ENCODE results near the gene OR10H4.
"Not testable (repeated sequence)": the region's sequence is repeated elsewhere in the genome, so short reads cannot be mapped to it uniquely, and the experiment has no call there.

Gene OR10H4

DNA sequence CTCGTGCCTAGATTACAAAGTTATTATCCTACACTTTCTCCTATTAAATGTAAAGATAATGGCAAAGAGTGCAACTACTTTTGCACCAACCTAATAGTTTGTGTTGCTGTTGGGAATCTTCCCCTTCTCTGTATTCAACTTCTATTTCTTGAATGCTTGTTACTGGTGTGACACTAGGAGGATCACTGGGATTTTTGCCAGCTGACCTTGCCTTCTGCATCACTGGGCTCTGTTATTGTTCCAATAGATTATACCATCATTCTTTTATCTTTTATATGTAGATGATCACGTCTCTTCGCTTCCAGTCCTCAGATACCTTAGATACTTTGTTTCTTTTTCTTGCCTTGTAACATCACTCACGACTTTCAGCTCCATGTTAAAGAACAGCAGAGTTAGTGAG lies 3.5 kb upstream of the OR10H4 start:
- no peak for DNase-seq

GRCh38 chr19:15954820-15955219 lies 6.0 kb downstream of the OR10H4 start:
- no peak for DNase-seq

GRCh38 chr19:15962319-15962718 lies 13.5 kb downstream of the OR10H4 start:
- no peak for DNase-seq

DNA sequence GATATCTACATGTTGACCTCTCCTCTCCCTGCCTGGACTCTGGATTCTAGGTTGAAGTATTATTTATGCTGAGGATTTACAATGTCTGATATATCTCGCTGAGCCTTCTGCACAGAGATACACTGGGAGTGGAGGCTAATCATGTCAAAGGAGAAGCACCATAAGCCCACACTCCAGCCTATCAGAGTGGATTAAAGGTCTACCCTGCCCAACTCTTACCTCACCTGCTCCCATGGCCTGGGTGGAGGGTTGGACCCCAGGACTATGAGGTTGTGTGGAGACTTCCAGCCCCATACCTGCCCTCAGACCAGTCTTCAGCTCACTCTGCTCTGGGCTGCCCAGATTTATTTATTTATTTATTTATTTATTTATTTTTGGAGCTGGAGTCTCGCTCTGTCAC lies 15.4 kb downstream of the OR10H4 start:
- no peak for DNase-seq

DNA sequence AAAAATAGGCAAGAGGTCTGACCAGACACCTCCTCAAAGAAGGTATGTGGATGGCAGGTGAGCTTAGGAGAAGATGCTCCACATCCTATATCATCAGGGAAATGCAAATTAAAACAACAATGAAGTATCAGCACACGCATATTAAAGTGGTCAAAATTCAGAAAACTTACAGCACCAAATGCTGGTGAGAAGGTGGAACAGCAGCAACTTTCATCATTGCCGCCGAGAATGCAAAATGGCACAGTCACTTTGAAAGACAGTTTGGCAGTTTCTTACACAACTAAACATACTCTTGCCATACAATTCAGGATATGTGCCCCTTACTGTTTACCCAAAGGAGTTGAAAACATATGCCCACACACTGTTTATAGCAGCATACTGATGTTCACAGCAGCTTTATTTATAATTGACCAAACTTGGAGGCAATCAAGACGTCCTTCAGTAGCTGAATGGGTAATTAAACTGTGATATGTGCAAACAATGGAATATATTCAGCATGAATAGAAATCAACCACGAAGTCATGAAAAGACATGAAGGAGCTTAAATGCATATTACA lies 22.5 kb downstream of the OR10H4 start:
- no peak for DNase-seq

DNA sequence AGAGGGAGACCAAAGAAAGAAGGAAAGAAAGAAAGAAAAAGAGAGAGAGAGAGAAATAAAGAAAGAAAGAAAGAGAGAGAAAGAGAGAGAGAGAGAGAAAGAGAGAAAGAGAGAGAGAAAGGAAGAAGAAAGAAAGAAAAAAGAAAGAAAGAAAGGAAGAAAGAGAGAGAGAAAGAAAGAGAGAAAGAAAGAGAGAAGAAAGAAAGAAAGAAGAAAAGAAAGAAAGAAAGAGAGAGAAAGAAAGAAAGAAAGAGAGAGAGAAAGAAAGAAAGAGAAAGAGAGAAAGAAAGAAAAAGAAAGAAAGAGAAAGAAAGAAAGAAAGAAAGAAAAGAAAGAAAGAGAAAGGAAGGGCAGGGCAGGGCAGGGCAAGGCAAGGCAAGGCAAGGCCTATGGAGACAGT lies 23.2 kb downstream of the OR10H4 start:
- not testable (repeated sequence) for DNase-seq

GRCh38 chr19:15974856-15975255 lies 26.0 kb downstream of the OR10H4 start:
- no peak for DNase-seq

GRCh38 chr19:15976836-15977689 lies 28.3 kb downstream of the OR10H4 start:
- DNase-seq: no peak

DNA sequence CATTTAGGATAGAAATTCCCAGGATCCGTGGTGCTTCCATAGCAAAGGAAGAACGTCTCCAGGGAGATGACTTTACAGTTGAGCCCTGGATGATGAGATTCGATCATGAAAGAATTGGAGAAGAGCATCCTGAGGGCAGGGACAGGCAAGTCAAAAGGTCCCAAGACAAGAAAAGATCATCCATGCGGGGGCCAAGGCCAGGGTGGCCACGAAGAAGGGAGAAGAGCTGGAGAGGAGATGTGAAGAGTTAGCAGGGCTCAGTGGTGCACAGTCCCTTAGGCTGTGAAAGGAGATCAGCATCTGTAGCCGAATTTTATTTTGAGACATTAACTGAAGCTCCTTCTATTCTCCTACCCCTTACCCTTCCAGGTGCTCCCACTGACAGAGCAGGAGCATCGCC lies 28.9 kb downstream of the OR10H4 start:
- no peak for DNase-seq

GRCh38 chr19:15979293-15979692 lies 30.5 kb downstream of the OR10H4 start:
- no peak for DNase-seq

DNA sequence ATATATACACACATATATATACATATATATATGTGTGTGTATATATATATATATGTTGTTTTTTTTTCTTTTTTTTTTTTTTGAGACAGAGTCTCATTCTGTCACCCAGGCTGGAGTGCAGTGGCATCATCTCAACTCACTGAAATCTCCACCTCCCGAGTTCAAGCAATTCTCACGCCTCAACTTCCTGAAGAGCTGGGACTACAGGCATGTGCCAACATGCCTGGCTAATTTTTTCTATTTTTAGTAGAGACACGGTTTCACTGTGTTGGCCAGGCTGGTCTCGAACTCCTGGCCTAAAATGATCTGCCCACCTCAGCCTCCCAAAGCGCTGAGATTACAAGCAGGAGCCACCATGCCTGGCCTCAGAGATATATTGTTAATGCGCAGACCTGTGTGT lies 37.0 kb downstream of the OR10H4 start:
- not testable (repeated sequence) for DNase-seq

DNA sequence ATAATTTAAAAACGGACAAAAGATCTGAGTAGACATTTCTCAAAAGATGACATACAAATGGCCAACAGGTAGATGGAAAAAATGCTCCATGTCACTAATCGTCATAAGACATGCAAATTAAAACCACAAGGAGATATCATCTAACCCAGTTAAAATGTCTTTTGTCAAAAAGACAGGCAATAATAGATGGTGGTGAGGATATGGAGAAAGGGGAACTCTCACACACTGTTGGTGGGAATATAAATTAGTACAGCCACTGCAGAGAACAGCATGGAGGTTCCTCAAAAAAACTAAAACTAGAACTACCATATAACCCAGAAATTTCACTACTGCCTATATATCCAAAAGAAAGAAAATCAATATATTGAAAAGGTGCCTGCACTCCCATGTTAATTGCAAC lies 37.9 kb downstream of the OR10H4 start:
- no peak for DNase-seq

DNA sequence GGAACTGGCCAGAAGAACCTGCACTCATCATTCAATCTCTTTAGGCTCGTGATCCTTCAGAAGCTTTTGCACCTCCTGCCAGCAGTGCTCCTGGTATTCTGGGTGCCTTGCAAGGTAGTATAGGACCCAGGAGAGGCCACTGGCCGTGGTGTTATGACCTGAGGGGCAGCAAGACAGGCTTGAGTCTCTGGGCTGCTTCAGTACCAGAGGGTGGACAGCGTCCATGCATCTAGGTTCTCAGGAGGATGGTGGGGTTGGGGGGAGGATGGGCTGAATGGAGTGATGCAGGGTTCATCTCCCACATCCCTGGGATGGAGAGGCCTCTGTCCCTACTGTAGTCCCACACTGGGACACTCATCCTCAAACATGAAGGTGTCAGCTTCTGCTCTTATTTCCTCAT lies 41.1 kb downstream of the OR10H4 start:
- DNase-seq: no peak

GRCh38 chr19:15991602-15992001 lies 42.8 kb downstream of the OR10H4 start:
- no peak for DNase-seq

DNA sequence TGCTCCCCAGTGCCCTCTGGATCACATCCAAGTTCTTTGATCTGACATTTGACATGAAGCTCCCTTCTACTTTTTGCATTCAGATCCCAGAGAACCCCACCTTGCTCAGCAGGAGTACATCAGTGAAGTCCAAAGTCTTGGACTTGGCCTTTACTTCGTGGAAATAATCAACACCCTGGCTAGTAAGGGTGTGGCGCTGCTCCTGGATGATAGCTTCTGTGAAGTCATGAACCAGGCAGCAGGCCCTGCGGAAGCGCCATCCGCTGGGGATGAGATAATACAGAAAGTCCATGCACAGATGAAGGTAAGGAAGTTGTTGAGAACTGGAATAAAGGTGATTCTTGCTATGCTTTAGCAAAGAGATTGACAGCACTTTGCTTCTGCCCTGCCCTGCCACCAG lies 43.2 kb downstream of the OR10H4 start:
- no peak for DNase-seq

DNA sequence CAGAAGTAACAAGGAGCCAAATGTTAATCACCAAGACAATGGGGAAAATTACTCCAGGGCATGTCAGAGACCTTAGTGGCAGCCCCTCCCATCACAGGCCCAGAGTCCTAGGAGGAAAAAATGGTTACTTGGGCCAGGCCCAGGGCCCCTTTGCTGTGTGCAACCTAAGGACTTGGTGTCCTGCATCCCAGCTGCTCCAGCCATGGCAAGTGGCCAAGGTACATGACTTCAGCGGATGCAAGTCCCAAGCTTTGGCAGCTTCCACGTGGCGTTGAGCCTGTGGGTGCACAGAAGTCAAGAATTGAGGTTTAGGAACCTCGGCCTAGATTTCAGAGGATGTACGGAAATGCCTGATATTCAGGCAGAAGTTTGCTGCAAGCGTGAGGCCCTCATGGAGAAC lies 46.7 kb downstream of the OR10H4 start:
- DNase-seq: no peak

DNA sequence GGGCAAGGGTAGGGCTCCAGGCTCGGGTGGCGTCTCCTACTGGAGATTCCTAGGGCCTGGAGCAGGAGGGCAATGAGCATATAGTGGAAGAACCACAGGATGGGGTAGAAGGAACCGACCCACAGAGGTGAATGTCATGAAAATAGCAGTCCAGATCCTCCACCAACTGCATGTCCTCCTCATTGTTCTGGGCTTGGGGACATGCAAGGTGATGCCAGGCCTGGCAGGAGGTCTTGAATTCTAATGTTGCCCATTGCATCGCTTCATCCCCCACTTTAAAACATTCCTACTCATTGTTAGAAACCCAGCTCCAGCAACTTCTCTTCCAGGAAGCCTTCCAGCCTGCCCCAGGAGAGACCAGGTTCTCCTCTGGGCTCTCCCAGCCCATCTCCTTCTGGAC lies 49.4 kb downstream of the OR10H4 start:
- DNase-seq: no peak

Measured in activated T-cell treated with anti-CD3 and anti-CD28 coated beads, Interleukin-2, amount 50 U/mL, for 1 hour (primary cell).